A673 (cell line): Measurements from ENCODE around the gene RAB27A. TPM values are rescaled to one million over a fixed set of nuclear protein-coding genes. Genes with fewer than 3 reads are reported as not detected.

ENCODE experiments used
- BruUV-seq: library from RNA; stranded (reverse); fragments of 400-500 nt; replicated peaks from 2 replicates; lab custom pipeline; 2021; lab: Mats Ljungman, UMichigan
- CTCF ChIA-PET: fragments of 300-600 bp; sonication (Branson Sonifier 250); formaldehyde crosslinking; loops from one replicate; lab custom pipeline; 2022; ENCODE audit warnings: antibody characterized with exemption; lab: Charles Lee
- POLR2A ChIA-PET: fragments of 300-600 bp; sonication (Branson Sonifier 250); formaldehyde crosslinking; loops from one replicate; lab custom pipeline; 2022; ENCODE audit warnings: antibody characterized with exemption; ENCODE audit not compliant: low non-redundant PET; lab: Charles Lee
- DNase-seq: peaks from one replicate; pipeline ENCODE4 v3.0.0-alpha.2; 2015; ENCODE audit warnings: low spot score
- H3K27ac ChIP-seq: fragments of 200-600 bp; sonication (generic); 2 replicates; pipeline ENCODE4 v1.5.1; 2016; ENCODE audit warnings: mixed run types, low read depth, mild to moderate bottlenecking, mixed read lengths, antibody characterized with exemption, low read length; ENCODE audit not compliant: poor library complexity, severe bottlenecking
- H3K27me3 ChIP-seq: fragments of 200-600 bp; sonication (generic); replicated peaks from 2 replicates; pipeline ENCODE4 v1.6.1; 2017; ENCODE audit warnings: mixed run types, low read depth, mild to moderate bottlenecking, mixed read lengths, antibody characterized with exemption, low read length; ENCODE audit not compliant: insufficient read depth, poor library complexity
- H3K36me3 ChIP-seq: fragments of 200-600 bp; sonication (generic); 2 replicates; pipeline ENCODE4 v1.6.1; 2016; ENCODE audit warnings: mixed run types, mild to moderate bottlenecking, mixed read lengths, antibody characterized with exemption, low read length; ENCODE audit not compliant: insufficient read depth, poor library complexity, severe bottlenecking
- H3K4me1 ChIP-seq: fragments of 200-600 bp; sonication (generic); 2 replicates; pipeline ENCODE4 v1.6.1; 2017; ENCODE audit warnings: mixed run types, mild to moderate bottlenecking, mixed read lengths, antibody characterized with exemption, low read length; ENCODE audit not compliant: insufficient read depth, poor library complexity, severe bottlenecking
- H3K4me3 ChIP-seq: fragments of 200-600 bp; sonication (generic); 2 replicates; pipeline ENCODE4 v1.5.1; 2016; ENCODE audit warnings: low read depth, mixed run types, mild to moderate bottlenecking, mixed read lengths, low read length; ENCODE audit not compliant: poor library complexity, severe bottlenecking
- H3K9me3 ChIP-seq: fragments of 200-600 bp; sonication (generic); 2 replicates; pipeline ENCODE4 v1.6.1; 2016; ENCODE audit warnings: mixed run types, low read depth, mild to moderate bottlenecking, mixed read lengths, antibody characterized with exemption, low read length; ENCODE audit not compliant: poor library complexity, severe bottlenecking
- CTCF ChIP-seq: fragments of 300-800, 200-600 bp; sonication (generic); conservative IDR thresholded peaks from 2 replicates; pipeline ENCODE4 v1.5.1; 2017; ENCODE audit warnings: low read depth, mild to moderate bottlenecking, antibody characterized with exemption, low read length, moderate library complexity, mixed read lengths
- EZH2 ChIP-seq: fragments of 200-600 bp; sonication (generic); IDR thresholded peaks from 2 replicates; pipeline ENCODE4 v1.6.1; 2017; ENCODE audit warnings: borderline replicate concordance, low read depth, mild to moderate bottlenecking, mixed read lengths, antibody characterized with exemption, low read length; ENCODE audit not compliant: poor library complexity, severe bottlenecking
- intact Hi-C: fragments of 100-400 bp; cut with micrococcal nuclease; formaldehyde crosslinking; loops from one replicate; pipeline ENCODE4 v1.10.0; 2022; ENCODE audit not compliant: unreplicated experiment
- total RNA-seq: library from RNA; stranded (reverse); gene quantifications from 2 replicates; pipeline ENCODE4 v1.2.3, GENCODE V29; 2021

The RAB27A gene
- total RNA-seq, 1 experiment from 2014 or later, result 1.8 TPM

- Histone ChIP-seq H3K9me3 (no peaks in the 10 kb centered on the region), H3K4me1 (peaks cover 15% of the 10 kb centered on the region), H3K27ac (peak overlapping the region; percentile 95), H3K36me3 (peaks cover 23% of the 10 kb centered on the region), H3K4me3 (peak overlapping the region; percentile 97), H3K27me3 (no peaks in the 10 kb centered on the region)
- intact Hi-C loops, result no loop called here
- TF ChIP-seq EZH2, result no peak
- no peak for TF ChIP-seq CTCF
- POLR2A ChIA-PET, result no interaction called here
- no peak for DNase-seq
- CTCF ChIA-PET, result no interaction called here
- BruUV-seq, result no TSS peak
Measured at GRCh38 chr15:55195996-55196395, 93.6 kb downstream of the RAB27A start.

DNA sequence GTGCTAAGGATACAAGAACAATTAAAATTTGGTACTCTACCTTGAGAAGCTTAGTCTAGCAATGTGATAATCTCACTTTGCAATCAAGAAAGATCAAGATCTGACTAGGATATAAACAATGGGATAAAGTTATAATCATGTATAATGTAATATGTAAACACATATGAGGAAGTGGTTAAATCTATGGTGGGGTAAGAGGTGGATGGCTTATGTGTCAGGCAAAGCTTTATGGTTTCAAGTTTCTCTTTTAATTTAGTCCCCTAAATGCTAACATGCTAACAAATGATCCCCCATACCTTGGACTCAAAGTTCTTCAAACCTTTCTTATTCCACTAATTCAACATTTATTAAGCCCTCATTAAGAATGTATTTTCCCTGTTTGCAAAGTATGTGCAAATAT lies 95.4 kb downstream of the RAB27A start:
- H3K36me3 ChIP-seq, result peaks cover 37% of the 10 kb centered on the region
- BruUV-seq, result no TSS peak
- intact Hi-C loops, result no loop called here
- peaks cover 15% of the 10 kb centered on the region for H3K4me1 ChIP-seq
- no peaks in the 10 kb centered on the region for H3K27me3 ChIP-seq
- CTCF ChIA-PET, result no interaction called here
- no peak for DNase-seq
- no peak overlapping the region for H3K4me3 ChIP-seq
- H3K9me3 ChIP-seq, result no peaks in the 10 kb centered on the region
- TF ChIP-seq CTCF (no peak), EZH2 (no peak)
- H3K27ac ChIP-seq, result no peak overlapping the region
- POLR2A ChIA-PET, result no interaction called here

DNA sequence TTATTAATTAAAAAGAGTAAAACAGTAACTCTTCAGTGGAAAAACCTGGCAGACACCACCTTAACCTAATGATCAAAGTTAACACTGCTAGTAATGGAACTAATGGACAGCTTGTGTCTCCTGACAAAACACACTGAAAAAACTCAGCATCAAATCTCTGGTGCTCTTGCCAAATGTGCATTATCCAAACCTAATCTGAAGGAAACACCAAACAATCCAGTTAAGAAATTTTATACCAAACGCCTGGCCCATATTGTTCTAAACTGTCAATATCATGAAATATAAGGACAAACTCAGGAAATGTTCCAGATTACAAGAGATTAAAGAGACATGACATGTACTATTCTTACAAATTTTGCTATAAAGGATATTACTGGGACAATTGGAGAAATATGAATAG lies 103.3 kb downstream of the RAB27A start:
- Histone ChIP-seq H3K27ac (peak overlapping the region; percentile 7), H3K27me3 (no peaks in the 10 kb centered on the region), H3K4me3 (no peak overlapping the region), H3K9me3 (no peaks in the 10 kb centered on the region), H3K36me3 (peaks cover 74% of the 10 kb centered on the region), H3K4me1 (no peaks in the 10 kb centered on the region)
- POLR2A ChIA-PET, result no interaction called here
- intact Hi-C loops, result no loop called here
- CTCF ChIA-PET, result no interaction called here
- no TSS peak for BruUV-seq
- TF ChIP-seq CTCF (no peak), EZH2 (no peak)
- no peak for DNase-seq
